HepG2 (cell line): ENCODE data around the gene ZNF554.
"Not testable (repeated sequence)": the region's sequence is repeated elsewhere in the genome, so short reads cannot be mapped to it uniquely, and the experiment has no call there.

Source experiments
- POLR2A ChIP-seq, 2 experiments: IDR thresholded peaks; 2 replicates each; pipeline ENCODE4 v1.6.1; 2011; ENCODE audit warnings: low read depth in 2 of 2, low read length in 2 of 2, mild to moderate bottlenecking in 1 of 2, moderate library complexity in 1 of 2; ENCODE audit not compliant: insufficient read depth in 1 of 2
- TF ChIP-seq, protein P1 (sequence below): sonication (generic); formaldehyde crosslinking; IDR thresholded peaks from 2 replicates; pipeline ENCODE4 v1.5.0; 2020; ENCODE audit warnings: mild to moderate bottlenecking, missing genetic modification reagents, moderate library complexity
- TF ChIP-seq, protein P2 (sequence below): sonication (generic); formaldehyde crosslinking; IDR thresholded peaks from 2 replicates; pipeline ENCODE4 v1.8.1; 2022; ENCODE audit warnings: low read depth, mild to moderate bottlenecking, missing genetic modification reagents

DNA sequence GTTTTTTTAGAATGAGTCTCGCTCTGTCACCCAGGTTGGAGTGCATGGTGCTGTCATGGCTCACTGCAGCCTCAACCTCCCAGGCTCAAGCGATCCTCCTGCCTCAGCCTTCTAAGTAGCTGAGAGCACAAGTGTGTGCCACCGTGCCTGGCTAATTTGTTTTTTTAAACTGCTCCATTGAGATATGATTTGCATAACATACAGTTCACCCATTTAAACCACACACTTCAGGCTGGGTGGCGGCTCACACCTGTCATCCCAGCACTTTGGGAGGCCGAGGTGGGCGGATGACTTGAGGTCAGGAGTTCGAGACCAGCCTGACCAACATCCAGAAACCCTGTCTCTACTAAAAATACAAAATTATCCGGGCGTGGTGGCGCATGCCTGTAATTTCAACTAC, 27.0 kb upstream of the ZNF554 start:
- TF ChIP-seq, protein P1, sequence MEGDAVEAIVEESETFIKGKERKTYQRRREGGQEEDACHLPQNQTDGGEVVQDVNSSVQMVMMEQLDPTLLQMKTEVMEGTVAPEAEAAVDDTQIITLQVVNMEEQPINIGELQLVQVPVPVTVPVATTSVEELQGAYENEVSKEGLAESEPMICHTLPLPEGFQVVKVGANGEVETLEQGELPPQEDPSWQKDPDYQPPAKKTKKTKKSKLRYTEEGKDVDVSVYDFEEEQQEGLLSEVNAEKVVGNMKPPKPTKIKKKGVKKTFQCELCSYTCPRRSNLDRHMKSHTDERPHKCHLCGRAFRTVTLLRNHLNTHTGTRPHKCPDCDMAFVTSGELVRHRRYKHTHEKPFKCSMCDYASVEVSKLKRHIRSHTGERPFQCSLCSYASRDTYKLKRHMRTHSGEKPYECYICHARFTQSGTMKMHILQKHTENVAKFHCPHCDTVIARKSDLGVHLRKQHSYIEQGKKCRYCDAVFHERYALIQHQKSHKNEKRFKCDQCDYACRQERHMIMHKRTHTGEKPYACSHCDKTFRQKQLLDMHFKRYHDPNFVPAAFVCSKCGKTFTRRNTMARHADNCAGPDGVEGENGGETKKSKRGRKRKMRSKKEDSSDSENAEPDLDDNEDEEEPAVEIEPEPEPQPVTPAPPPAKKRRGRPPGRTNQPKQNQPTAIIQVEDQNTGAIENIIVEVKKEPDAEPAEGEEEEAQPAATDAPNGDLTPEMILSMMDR: not testable (repeated sequence)
- TF ChIP-seq, protein P2, sequence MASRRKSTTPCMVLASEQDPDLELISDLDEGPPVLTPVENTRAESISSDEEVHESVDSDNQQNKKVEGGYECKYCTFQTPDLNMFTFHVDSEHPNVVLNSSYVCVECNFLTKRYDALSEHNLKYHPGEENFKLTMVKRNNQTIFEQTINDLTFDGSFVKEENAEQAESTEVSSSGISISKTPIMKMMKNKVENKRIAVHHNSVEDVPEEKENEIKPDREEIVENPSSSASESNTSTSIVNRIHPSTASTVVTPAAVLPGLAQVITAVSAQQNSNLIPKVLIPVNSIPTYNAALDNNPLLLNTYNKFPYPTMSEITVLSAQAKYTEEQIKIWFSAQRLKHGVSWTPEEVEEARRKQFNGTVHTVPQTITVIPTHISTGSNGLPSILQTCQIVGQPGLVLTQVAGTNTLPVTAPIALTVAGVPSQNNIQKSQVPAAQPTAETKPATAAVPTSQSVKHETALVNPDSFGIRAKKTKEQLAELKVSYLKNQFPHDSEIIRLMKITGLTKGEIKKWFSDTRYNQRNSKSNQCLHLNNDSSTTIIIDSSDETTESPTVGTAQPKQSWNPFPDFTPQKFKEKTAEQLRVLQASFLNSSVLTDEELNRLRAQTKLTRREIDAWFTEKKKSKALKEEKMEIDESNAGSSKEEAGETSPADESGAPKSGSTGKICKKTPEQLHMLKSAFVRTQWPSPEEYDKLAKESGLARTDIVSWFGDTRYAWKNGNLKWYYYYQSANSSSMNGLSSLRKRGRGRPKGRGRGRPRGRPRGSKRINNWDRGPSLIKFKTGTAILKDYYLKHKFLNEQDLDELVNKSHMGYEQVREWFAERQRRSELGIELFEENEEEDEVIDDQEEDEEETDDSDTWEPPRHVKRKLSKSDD (CRISPR knock-in tag): not testable (repeated sequence)
- not testable (repeated sequence) for TF ChIP-seq POLR2A (IDR thresholded peaks at IDR 0.05; ENCODE audit: insufficient read depth in 1 of 2, low read depth in 2 of 2, low read length in 2 of 2)
